ENCODE results near the gene FAF2.
"Not testable (repeated sequence)": the region's sequence is repeated elsewhere in the genome, so short reads cannot be mapped to it uniquely, and the experiment has no call there.

The FAF2 gene

GRCh38 chr5:176461349-176461748 lies 13.2 kb downstream of the FAF2 start:
- no peak for DNase-seq

GRCh38 chr5:176463113-176463764 lies 15.1 kb downstream of the FAF2 start:
- no peak for DNase-seq

- DNase-seq: no peak
Measured at GRCh38 chr5:176466245-176466871, 18.2 kb downstream of the FAF2 start.

GRCh38 chr5:176469296-176469695 lies 21.1 kb downstream of the FAF2 start:
- no peak for DNase-seq

GRCh38 chr5:176470539-176470938 lies 22.4 kb downstream of the FAF2 start:
- DNase-seq: no peak

GRCh38 chr5:176471098-176471497 lies 22.9 kb downstream of the FAF2 start:
- no peak for DNase-seq

GRCh38 chr5:176473335-176474006 lies 25.3 kb downstream of the FAF2 start:
- no peak for DNase-seq

GRCh38 chr5:176474476-176474875 lies 26.3 kb downstream of the FAF2 start:
- DNase-seq: no peak

GRCh38 chr5:176481711-176482110 lies 33.5 kb downstream of the FAF2 start:
- no peak for DNase-seq

- DNase-seq: no peak
Measured at GRCh38 chr5:176485176-176485575, 37.0 kb downstream of the FAF2 start.

- DNase-seq: no peak
Measured at GRCh38 chr5:176486189-176486757, 38.1 kb downstream of the FAF2 start.

GRCh38 chr5:176487160-176487559 lies 39.0 kb downstream of the FAF2 start:
- not testable (repeated sequence) for DNase-seq

GRCh38 chr5:176489077-176489476 lies 40.9 kb downstream of the FAF2 start:
- DNase-seq: no peak

GRCh38 chr5:176490301-176490700 lies 42.1 kb downstream of the FAF2 start:
- no peak for DNase-seq

GRCh38 chr5:176491101-176491502 lies 42.9 kb downstream of the FAF2 start:
- DNase-seq: no peak

GRCh38 chr5:176491901-176492300 lies 43.7 kb downstream of the FAF2 start:
- DNase-seq: no peak

GRCh38 chr5:176492431-176492830 lies 44.2 kb downstream of the FAF2 start:
- no peak for DNase-seq

- DNase-seq: no peak
Measured at GRCh38 chr5:176497852-176498251, 49.7 kb downstream of the FAF2 start.

GRCh38 chr5:176499273-176499672 lies 51.1 kb downstream of the FAF2 start:
- DNase-seq: no peak

GRCh38 chr5:176500511-176500910 lies 52.3 kb downstream of the FAF2 start:
- no peak for DNase-seq

GRCh38 chr5:176501333-176501732 lies 53.1 kb downstream of the FAF2 start:
- no peak for DNase-seq

- no peak for DNase-seq
Measured at GRCh38 chr5:176503496-176503895, 55.3 kb downstream of the FAF2 start.

- no peak for DNase-seq
Measured at GRCh38 chr5:176507911-176508310, 59.7 kb downstream of the FAF2 start.

- DNase-seq: no peak
Measured at GRCh38 chr5:176508603-176509002, 60.4 kb downstream of the FAF2 start.

Measured in T-helper 9 cell (primary cell).